HCT116 (cell line): Measurements from ENCODE around the gene MARCHF7. TPM values are rescaled to one million over a fixed set of nuclear protein-coding genes. Genes with fewer than 3 reads are reported as not detected.

Experiments
- ATAC-seq: fragments of 200-7000 bp; cut with Tn5 transposase; 2 replicates; pipeline ENCODE4 v1.9.1; 2020; ENCODE audit warnings: mild to moderate bottlenecking, moderate library complexity
- BruUV-seq: library from RNA; stranded (reverse); fragments of 400-500 nt; replicated peaks from 2 replicates; lab custom pipeline; 2021; lab: Mats Ljungman, UMichigan
- CTCF ChIA-PET: fragments of 300-600 bp; sonication (Branson Sonifier 250); formaldehyde crosslinking; loops from one replicate; lab custom pipeline; 2021; ENCODE audit warnings: antibody characterized with exemption; lab: Charles Lee
- POLR2A ChIA-PET: fragments of 300-600, 350-600 bp; sonication (Branson Sonifier 250); formaldehyde crosslinking; loops from one replicate; lab custom pipeline; 2021; ENCODE audit warnings: antibody characterized with exemption; lab: Charles Lee
- RAD21 ChIA-PET, 2 experiments: fragments of 300-600 bp; sonication (Branson Sonifier 250); formaldehyde crosslinking; loops; one replicate each; lab custom pipeline; 2023; ENCODE audit warnings: low total read pairs in 2 of 2; ENCODE audit not compliant: uncharacterized antibody in 2 of 2, unreplicated experiment in 2 of 2, low non-redundant PET in 1 of 2; lab: Charles Lee
- DNase-seq: peaks from one replicate; pipeline ENCODE4 v3.0.0-alpha.2; 2010; ENCODE audit warnings: low read depth, low spot score
- H2AFZ ChIP-seq: fragments of 200-600 bp; shearing (Covaris generic), sonication (generic); 2 replicates; pipeline ENCODE4 v1.6.1; 2017; ENCODE audit warnings: low read depth, mixed run types, mixed read lengths, antibody characterized with exemption, low read length; ENCODE audit not compliant: poor library complexity, severe bottlenecking
- H3K27ac ChIP-seq: 2 replicates; pipeline ENCODE4 v1.5.1; 2012; ENCODE audit warnings: low read depth, low read length
- H3K27me3 ChIP-seq: fragments of 200-600 bp; sonication (generic); 2 replicates; pipeline ENCODE4 v1.6.1; 2016; ENCODE audit warnings: mixed run types, low read length, mixed read lengths; ENCODE audit not compliant: insufficient read depth
- H3K36me3 ChIP-seq, 2 experiments: fragments of 200-500 bp in 1 of 2; fragments of 200-600 bp in 1 of 2; sonication (Bioruptor generic) in 1 of 2; sonication (generic) in 1 of 2; 2 replicates each; pipeline versions ENCODE4 v1.5.1 to v1.6.1; 2014 to 2016; ENCODE audit warnings: low read length in 2 of 2, inconsistent platforms in 1 of 2, mixed read lengths in 1 of 2, mixed run types in 1 of 2; ENCODE audit not compliant: insufficient read depth in 2 of 2, control insufficient read depth in 1 of 2
- H3K4me1 ChIP-seq, 2 experiments: fragments of 200-600 bp in 1 of 2; sonication (generic) in 1 of 2; 2 replicates each; pipeline versions ENCODE4 v1.5.1 to v1.6.1; 2012 to 2017; ENCODE audit warnings: low read length in 2 of 2, inconsistent platforms in 1 of 2, mild to moderate bottlenecking in 1 of 2, mixed read lengths in 1 of 2, mixed run types in 1 of 2, moderate library complexity in 1 of 2; ENCODE audit not compliant: insufficient read depth in 2 of 2, control insufficient read depth in 1 of 2
- H3K4me2 ChIP-seq: fragments of 200-600 bp; sonication (generic); 2 replicates; pipeline ENCODE4 v1.6.1; 2017; ENCODE audit warnings: mixed run types, low read length, mixed read lengths
- H3K4me3 ChIP-seq, 2 experiments: fragments of 200-600 bp in 1 of 2; sonication (generic) in 1 of 2; replicated peaks in 1 of 2; 2 replicates each; pipeline ENCODE4 v1.5.1; 2011 to 2016; ENCODE audit warnings: low read length in 2 of 2, control low read depth in 1 of 2, low read depth in 1 of 2, mild to moderate bottlenecking in 1 of 2, mixed read lengths in 1 of 2, mixed run types in 1 of 2
- H3K79me2 ChIP-seq: fragments of 200-600 bp; sonication (generic); 2 replicates; pipeline ENCODE4 v1.6.1; 2017; ENCODE audit warnings: mild to moderate bottlenecking, mixed run types, low read length, moderate library complexity, mixed read lengths; ENCODE audit not compliant: insufficient read depth
- H3K9ac ChIP-seq: fragments of 200-600 bp; sonication (generic); 2 replicates; pipeline ENCODE4 v1.6.1; 2016; ENCODE audit warnings: low read length, mixed read lengths
- H3K9me2 ChIP-seq: fragments of 200-600 bp; sonication (generic), shearing (Covaris generic); 2 replicates; pipeline ENCODE4 v1.6.1; 2017; ENCODE audit warnings: mixed run types, mild to moderate bottlenecking, moderate library complexity; ENCODE audit not compliant: insufficient read depth
- H3K9me3 ChIP-seq, 2 experiments: fragments of 200-500 bp in 1 of 2; fragments of 200-600 bp in 1 of 2; sonication (Bioruptor generic) in 1 of 2; sonication (generic) in 1 of 2; 2 replicates each; pipeline ENCODE4 v1.6.1; 2014 to 2017; ENCODE audit warnings: low read length in 2 of 2, mixed read lengths in 2 of 2, inconsistent platforms in 1 of 2, low read depth in 1 of 2, mild to moderate bottlenecking in 1 of 2, mixed run types in 1 of 2, moderate library complexity in 1 of 2; ENCODE audit not compliant: control insufficient read depth in 1 of 2, insufficient read depth in 1 of 2
- H4K20me1 ChIP-seq: fragments of 200-600 bp; sonication (generic), shearing (Covaris generic); 2 replicates; pipeline ENCODE4 v1.6.1; 2017; ENCODE audit warnings: mixed run types, mild to moderate bottlenecking, moderate library complexity; ENCODE audit not compliant: insufficient read depth
- CBX3 ChIP-seq: IDR thresholded peaks from 2 replicates; pipeline ENCODE4 v1.6.1; 2012; ENCODE audit warnings: low read depth
- CEBPB ChIP-seq: IDR thresholded peaks from 2 replicates; pipeline ENCODE4 v1.6.1; 2012; ENCODE audit warnings: low read depth
- EGR1 ChIP-seq: IDR thresholded peaks from 2 replicates; pipeline ENCODE4 v1.6.1; 2012; ENCODE audit warnings: low read depth
- ELF1 ChIP-seq: IDR thresholded peaks from 2 replicates; pipeline ENCODE4 v1.6.1; 2012; ENCODE audit warnings: low read depth, borderline replicate concordance
- EZH2 ChIP-seq: fragments of 200-600 bp; sonication (generic); IDR thresholded peaks from 2 replicates; pipeline ENCODE4 v1.6.1; 2017; ENCODE audit warnings: antibody characterized with exemption, mixed run types
- FOSL1 ChIP-seq: IDR thresholded peaks from 2 replicates; pipeline ENCODE4 v1.6.1; 2012; ENCODE audit warnings: low read depth
- JUND ChIP-seq: IDR thresholded peaks from 2 replicates; pipeline ENCODE4 v1.6.1; 2012
- POLR2A ChIP-seq: IDR thresholded peaks from 2 replicates; pipeline ENCODE4 v1.7.0; 2011; ENCODE audit warnings: borderline replicate concordance; ENCODE audit not compliant: insufficient read depth, insufficient read length; ENCODE audit errors: extremely low read depth
- POLR2AphosphoS5 ChIP-seq: IDR thresholded peaks from 2 replicates; pipeline ENCODE4 v1.6.1; 2011; ENCODE audit warnings: mild to moderate bottlenecking, low read depth, low read length, moderate library complexity
- RAD21 ChIP-seq: IDR thresholded peaks from 2 replicates; pipeline ENCODE4 v1.6.1; 2012; ENCODE audit warnings: low read depth, mild to moderate bottlenecking
- SP1 ChIP-seq: IDR thresholded peaks from 2 replicates; pipeline ENCODE4 v1.6.1; 2012; ENCODE audit warnings: low read depth
- SRF ChIP-seq: IDR thresholded peaks from 2 replicates; pipeline ENCODE4 v1.6.1; 2012; ENCODE audit warnings: low read depth
- YY1 ChIP-seq: IDR thresholded peaks from 2 replicates; pipeline ENCODE4 v1.6.1; 2011; ENCODE audit warnings: low read length, low read depth, moderate library complexity, mild to moderate bottlenecking; ENCODE audit not compliant: insufficient replicate concordance; ENCODE audit errors: extremely low read depth
- ZFX ChIP-seq: fragments of 450-650 bp; IDR thresholded peaks from 2 replicates; pipeline ENCODE4 v1.6.1; 2017
- ZNF274 ChIP-seq: fragments of 200-500 bp; sonication (Bioruptor generic); IDR thresholded peaks from 2 replicates; pipeline ENCODE4 v1.6.1; 2014; ENCODE audit warnings: mild to moderate bottlenecking, low read depth, low read length, inconsistent platforms
- intact Hi-C: fragments of 100-400 bp; cut with micrococcal nuclease; formaldehyde crosslinking; loops from 2 replicates; pipeline ENCODE4 v1.10.0; 2022
- total RNA-seq: library from RNA; stranded (reverse); gene quantifications from one replicate; pipeline ENCODE4 v1.2.1, GENCODE V29; 2021; ENCODE audit not compliant: unreplicated experiment
- TF ChIP-seq, protein P1 (sequence below): IDR thresholded peaks from 2 replicates; pipeline ENCODE4 v1.6.1; 2012
- TF ChIP-seq, protein P2 (sequence below): IDR thresholded peaks from 2 replicates; pipeline ENCODE4 v1.6.1; 2011; ENCODE audit warnings: mild to moderate bottlenecking, low read length, moderate library complexity; ENCODE audit not compliant: insufficient replicate concordance; ENCODE audit errors: extremely low read depth
- TF ChIP-seq, protein P3 (sequence below): IDR thresholded peaks from 2 replicates; pipeline ENCODE4 v1.6.1; 2012; ENCODE audit warnings: low read depth

The MARCHF7 gene
- total RNA-seq, 1 experiment from 2014 or later = 65.9 TPM

DNA sequence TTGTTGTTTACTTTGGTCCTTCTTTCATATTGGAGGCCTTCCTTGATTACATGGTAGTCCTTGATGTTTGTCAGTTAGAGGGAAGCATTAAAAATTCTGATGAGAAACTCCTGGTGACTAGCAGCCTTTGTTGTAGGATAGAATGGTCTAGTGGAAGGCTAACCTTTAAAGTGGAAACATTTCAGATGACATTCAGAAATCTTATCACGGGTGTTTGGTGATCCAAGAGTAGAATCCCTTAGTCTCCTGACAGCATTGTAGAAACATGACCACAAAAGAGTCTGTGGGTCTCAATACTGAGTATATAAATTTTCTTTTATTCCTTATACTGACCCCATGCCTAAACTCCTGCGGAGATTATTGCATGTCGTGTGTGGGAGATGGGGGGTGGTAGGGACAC, 13.4 kb downstream of the MARCHF7 start:
- H3K9me3 ChIP-seq = no peaks in the 10 kb centered on the region
- ChIA-PET CTCF (no interaction called here), POLR2A (no interaction called here), RAD21 (no interaction called here)
- no peaks in the 10 kb centered on the region for H3K9me2 ChIP-seq
- no peak overlapping the region for H3K27ac ChIP-seq
- ATAC-seq = no peak
- peaks cover 100% of the 10 kb centered on the region for H3K79me2 ChIP-seq
- no peak for DNase-seq
- no peak overlapping the region for H3K9ac ChIP-seq
- H4K20me1 ChIP-seq = peaks cover 61% of the 10 kb centered on the region; the same call in 1 of the 2 replicates
- no peak overlapping the region for H3K4me2 ChIP-seq
- intact Hi-C loops = no loop called here
- H3K4me3 ChIP-seq = no peak overlapping the region
- H3K27me3 ChIP-seq = no peaks in the 10 kb centered on the region
- no TSS peak for BruUV-seq
- no peaks in the 10 kb centered on the region for H3K4me1 ChIP-seq
- no peak overlapping the region for H2AFZ ChIP-seq
- peaks cover 7 to 16% of the 10 kb centered on the region in 2 experiments; a peak in 3 of 4 replicates for H3K36me3 ChIP-seq
- TF ChIP-seq JUND (no peak), ZNF274 (no peak), SP1 (no peak), POLR2AphosphoS5 (no peak), YY1 (no peak), RAD21 (no peak), ZFX (no peak), SRF (no peak), ELF1 (no peak), CEBPB (no peak), FOSL1 (no peak), EZH2 (no peak), CBX3 (no peak), POLR2A (no peak), EGR1 (no peak)
- TF ChIP-seq, protein P1, sequence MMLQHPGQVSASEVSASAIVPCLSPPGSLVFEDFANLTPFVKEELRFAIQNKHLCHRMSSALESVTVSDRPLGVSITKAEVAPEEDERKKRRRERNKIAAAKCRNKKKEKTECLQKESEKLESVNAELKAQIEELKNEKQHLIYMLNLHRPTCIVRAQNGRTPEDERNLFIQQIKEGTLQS = no peak
- TF ChIP-seq, protein P2, sequence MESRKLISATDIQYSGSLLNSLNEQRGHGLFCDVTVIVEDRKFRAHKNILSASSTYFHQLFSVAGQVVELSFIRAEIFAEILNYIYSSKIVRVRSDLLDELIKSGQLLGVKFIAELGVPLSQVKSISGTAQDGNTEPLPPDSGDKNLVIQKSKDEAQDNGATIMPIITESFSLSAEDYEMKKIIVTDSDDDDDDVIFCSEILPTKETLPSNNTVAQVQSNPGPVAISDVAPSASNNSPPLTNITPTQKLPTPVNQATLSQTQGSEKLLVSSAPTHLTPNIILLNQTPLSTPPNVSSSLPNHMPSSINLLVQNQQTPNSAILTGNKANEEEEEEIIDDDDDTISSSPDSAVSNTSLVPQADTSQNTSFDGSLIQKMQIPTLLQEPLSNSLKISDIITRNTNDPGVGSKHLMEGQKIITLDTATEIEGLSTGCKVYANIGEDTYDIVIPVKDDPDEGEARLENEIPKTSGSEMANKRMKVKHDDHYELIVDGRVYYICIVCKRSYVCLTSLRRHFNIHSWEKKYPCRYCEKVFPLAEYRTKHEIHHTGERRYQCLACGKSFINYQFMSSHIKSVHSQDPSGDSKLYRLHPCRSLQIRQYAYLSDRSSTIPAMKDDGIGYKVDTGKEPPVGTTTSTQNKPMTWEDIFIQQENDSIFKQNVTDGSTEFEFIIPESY = no peak
- TF ChIP-seq, protein P3, sequence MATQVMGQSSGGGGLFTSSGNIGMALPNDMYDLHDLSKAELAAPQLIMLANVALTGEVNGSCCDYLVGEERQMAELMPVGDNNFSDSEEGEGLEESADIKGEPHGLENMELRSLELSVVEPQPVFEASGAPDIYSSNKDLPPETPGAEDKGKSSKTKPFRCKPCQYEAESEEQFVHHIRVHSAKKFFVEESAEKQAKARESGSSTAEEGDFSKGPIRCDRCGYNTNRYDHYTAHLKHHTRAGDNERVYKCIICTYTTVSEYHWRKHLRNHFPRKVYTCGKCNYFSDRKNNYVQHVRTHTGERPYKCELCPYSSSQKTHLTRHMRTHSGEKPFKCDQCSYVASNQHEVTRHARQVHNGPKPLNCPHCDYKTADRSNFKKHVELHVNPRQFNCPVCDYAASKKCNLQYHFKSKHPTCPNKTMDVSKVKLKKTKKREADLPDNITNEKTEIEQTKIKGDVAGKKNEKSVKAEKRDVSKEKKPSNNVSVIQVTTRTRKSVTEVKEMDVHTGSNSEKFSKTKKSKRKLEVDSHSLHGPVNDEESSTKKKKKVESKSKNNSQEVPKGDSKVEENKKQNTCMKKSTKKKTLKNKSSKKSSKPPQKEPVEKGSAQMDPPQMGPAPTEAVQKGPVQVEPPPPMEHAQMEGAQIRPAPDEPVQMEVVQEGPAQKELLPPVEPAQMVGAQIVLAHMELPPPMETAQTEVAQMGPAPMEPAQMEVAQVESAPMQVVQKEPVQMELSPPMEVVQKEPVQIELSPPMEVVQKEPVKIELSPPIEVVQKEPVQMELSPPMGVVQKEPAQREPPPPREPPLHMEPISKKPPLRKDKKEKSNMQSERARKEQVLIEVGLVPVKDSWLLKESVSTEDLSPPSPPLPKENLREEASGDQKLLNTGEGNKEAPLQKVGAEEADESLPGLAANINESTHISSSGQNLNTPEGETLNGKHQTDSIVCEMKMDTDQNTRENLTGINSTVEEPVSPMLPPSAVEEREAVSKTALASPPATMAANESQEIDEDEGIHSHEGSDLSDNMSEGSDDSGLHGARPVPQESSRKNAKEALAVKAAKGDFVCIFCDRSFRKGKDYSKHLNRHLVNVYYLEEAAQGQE = no peak
- TF ChIP-seq, all 23 proteins: peak for 0
